ENCODE data around the gene TSPAN31.

DNA sequence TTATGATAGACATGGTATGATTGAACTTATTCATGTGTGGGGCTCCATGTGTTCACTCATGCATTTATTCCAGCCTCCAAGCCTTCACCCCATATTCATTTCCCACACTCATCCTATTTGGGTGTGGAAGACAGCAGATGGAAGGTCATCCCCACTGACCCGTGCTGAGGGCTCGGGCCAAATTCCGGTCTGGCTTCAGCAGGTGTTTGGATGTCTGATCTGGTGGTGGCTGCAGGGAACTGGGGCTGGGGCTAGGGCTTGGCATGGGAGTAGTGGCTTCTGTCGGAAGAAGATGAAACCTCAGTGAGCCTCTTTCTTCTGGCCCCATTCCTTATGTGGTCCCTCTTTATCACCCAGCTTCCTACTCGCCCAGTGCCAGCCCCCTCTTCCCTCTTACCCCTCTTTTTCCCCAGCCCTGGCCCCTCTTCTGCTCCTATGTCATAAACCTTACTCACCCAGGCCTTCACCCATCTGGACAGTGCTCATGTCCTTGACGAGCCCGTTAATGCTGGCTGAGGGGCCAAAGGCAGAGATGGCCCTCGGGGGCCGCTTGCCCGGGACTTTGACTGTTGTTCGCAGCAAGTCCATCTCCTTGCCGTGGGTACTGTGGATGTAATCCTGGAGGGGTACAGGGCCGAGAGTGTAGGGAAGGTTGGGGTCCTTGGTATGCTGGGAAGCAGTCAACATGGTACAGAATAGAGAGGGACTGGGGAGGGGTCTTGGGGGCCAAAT lies 14.3 kb upstream of the TSPAN31 start:
- TF ChIP-seq, protein P1, sequence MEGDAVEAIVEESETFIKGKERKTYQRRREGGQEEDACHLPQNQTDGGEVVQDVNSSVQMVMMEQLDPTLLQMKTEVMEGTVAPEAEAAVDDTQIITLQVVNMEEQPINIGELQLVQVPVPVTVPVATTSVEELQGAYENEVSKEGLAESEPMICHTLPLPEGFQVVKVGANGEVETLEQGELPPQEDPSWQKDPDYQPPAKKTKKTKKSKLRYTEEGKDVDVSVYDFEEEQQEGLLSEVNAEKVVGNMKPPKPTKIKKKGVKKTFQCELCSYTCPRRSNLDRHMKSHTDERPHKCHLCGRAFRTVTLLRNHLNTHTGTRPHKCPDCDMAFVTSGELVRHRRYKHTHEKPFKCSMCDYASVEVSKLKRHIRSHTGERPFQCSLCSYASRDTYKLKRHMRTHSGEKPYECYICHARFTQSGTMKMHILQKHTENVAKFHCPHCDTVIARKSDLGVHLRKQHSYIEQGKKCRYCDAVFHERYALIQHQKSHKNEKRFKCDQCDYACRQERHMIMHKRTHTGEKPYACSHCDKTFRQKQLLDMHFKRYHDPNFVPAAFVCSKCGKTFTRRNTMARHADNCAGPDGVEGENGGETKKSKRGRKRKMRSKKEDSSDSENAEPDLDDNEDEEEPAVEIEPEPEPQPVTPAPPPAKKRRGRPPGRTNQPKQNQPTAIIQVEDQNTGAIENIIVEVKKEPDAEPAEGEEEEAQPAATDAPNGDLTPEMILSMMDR (IDR thresholded peaks at IDR 0.05; ENCODE audit: control extremely low read depth in 1 of 3, insufficient read depth in 1 of 3, low read depth in 1 of 3, low read length in 3 of 3), result no peak
- TF ChIP-seq, protein P2, sequence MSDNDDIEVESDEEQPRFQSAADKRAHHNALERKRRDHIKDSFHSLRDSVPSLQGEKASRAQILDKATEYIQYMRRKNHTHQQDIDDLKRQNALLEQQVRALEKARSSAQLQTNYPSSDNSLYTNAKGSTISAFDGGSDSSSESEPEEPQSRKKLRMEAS (IDR thresholded peaks at IDR 0.05), result no peak
- TF ChIP-seq, protein P3, sequence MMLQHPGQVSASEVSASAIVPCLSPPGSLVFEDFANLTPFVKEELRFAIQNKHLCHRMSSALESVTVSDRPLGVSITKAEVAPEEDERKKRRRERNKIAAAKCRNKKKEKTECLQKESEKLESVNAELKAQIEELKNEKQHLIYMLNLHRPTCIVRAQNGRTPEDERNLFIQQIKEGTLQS (IDR thresholded peaks at IDR 0.05; ENCODE audit: insufficient read depth, low read depth, low read length), result no peak
- TF ChIP-seq, protein P4, sequence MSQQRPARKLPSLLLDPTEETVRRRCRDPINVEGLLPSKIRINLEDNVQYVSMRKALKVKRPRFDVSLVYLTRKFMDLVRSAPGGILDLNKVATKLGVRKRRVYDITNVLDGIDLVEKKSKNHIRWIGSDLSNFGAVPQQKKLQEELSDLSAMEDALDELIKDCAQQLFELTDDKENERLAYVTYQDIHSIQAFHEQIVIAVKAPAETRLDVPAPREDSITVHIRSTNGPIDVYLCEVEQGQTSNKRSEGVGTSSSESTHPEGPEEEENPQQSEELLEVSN (IDR thresholded peaks at IDR 0.05), result no peak
- TF ChIP-seq, protein P5, sequence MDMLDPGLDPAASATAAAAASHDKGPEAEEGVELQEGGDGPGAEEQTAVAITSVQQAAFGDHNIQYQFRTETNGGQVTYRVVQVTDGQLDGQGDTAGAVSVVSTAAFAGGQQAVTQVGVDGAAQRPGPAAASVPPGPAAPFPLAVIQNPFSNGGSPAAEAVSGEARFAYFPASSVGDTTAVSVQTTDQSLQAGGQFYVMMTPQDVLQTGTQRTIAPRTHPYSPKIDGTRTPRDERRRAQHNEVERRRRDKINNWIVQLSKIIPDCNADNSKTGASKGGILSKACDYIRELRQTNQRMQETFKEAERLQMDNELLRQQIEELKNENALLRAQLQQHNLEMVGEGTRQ (IDR thresholded peaks at IDR 0.05; ENCODE audit: low read length), result no peak
- TF ChIP-seq PHF8 (conservative IDR thresholded peaks at IDR 0.05; ENCODE audit: low read depth, low read length) (no peak), GABPA (IDR thresholded peaks at IDR 0.05; ENCODE audit: borderline replicate concordance, insufficient read depth, low read length) (no peak), CHD2 (IDR thresholded peaks at IDR 0.05; ENCODE audit: low read length) (no peak), SRF (IDR thresholded peaks at IDR 0.05; ENCODE audit: low read depth, low read length) (no peak), POLR2A (IDR thresholded peaks at IDR 0.05; ENCODE audit: control extremely low read depth in 1 of 2, low read depth in 2 of 2, low read length in 2 of 2) (no peak), GTF2F1 (IDR thresholded peaks at IDR 0.05; ENCODE audit: borderline replicate concordance, low read depth, low read length) (no peak), JUND (IDR thresholded peaks at IDR 0.05; ENCODE audit: low read length) (no peak), CHD1 (IDR thresholded peaks at IDR 0.05; ENCODE audit: low read depth, low read length) (no peak)

Data from H1 (cell line).